Liver (tissue), 9 donors: ENCODE results near the gene SMARCC1. TPM values are rescaled to one million over a fixed set of nuclear protein-coding genes. Genes with fewer than 3 reads are reported as not detected.

ENCODE experiments used
- DNase-seq: peaks from one replicate; pipeline ENCODE4 v3.0.0-alpha.2; 2017; ENCODE audit warnings: low spot score
- H3K27ac ChIP-seq, 2 donors: one replicate each; pipeline ENCODE4 v1.7.0; 2013; ENCODE audit warnings: inconsistent platforms in 2 of 2, low read length in 2 of 2, control low read depth in 1 of 2, low read depth in 1 of 2, mild to moderate bottlenecking in 1 of 2
- H3K27me3 ChIP-seq, 4 donors: one replicate each; pipeline versions ENCODE4 v1.6.1 to v1.7.0; 2013; ENCODE audit warnings: low read length in 3 of 4, inconsistent platforms in 1 of 4, mild to moderate bottlenecking in 1 of 4, moderate library complexity in 1 of 4; ENCODE audit not compliant: control insufficient read depth in 4 of 4, insufficient read depth in 4 of 4
- H3K36me3 ChIP-seq, 4 donors: one replicate each; pipeline versions ENCODE4 v1.6.1 to v1.7.0; 2013; ENCODE audit warnings: low read length in 3 of 4, mild to moderate bottlenecking in 3 of 4, low read depth in 1 of 4, moderate library complexity in 1 of 4; ENCODE audit not compliant: control insufficient read depth in 4 of 4, insufficient read depth in 3 of 4
- H3K4me1 ChIP-seq, 4 donors: one replicate each; pipeline versions ENCODE4 v1.6.1 to v1.7.0; 2013; ENCODE audit warnings: low read length in 3 of 4, mild to moderate bottlenecking in 3 of 4, moderate library complexity in 1 of 4; ENCODE audit not compliant: control insufficient read depth in 4 of 4, insufficient read depth in 4 of 4
- H3K4me3 ChIP-seq, 3 donors: one replicate each; pipeline versions ENCODE4 v1.6.1 to v1.7.0; 2013; ENCODE audit warnings: low read length in 3 of 3, control low read depth in 1 of 3, low read depth in 1 of 3, mild to moderate bottlenecking in 1 of 3
- H3K9ac ChIP-seq, 2 donors: one replicate each; pipeline ENCODE4 v1.7.0; 2013; ENCODE audit warnings: low read length in 2 of 2, mild to moderate bottlenecking in 2 of 2, moderate library complexity in 2 of 2, control low read depth in 1 of 2, low read depth in 1 of 2
- H3K9me3 ChIP-seq, 4 donors: one replicate each; pipeline versions ENCODE4 v1.6.1 to v1.7.0; 2013; ENCODE audit warnings: low read length in 3 of 4; ENCODE audit not compliant: control insufficient read depth in 4 of 4
- EGR1 ChIP-seq, 2 donors: IDR thresholded peaks; 2 replicates each; pipeline ENCODE4 v1.6.1; 2016 to 2018; ENCODE audit warnings: antibody characterized with exemption in 2 of 2, low read depth in 2 of 2
- FOXA2 ChIP-seq: IDR thresholded peaks from 2 replicates; pipeline ENCODE4 v1.6.1; 2016; ENCODE audit warnings: antibody characterized with exemption
- GABPA ChIP-seq, 2 donors: IDR thresholded peaks in 1 of 2; conservative IDR thresholded peaks in 1 of 2; 2 replicates each; pipeline ENCODE4 v1.6.1; 2016; ENCODE audit warnings: antibody characterized with exemption in 2 of 2, mild to moderate bottlenecking in 1 of 2, moderate library complexity in 1 of 2
- HNF4A ChIP-seq, 2 donors: conservative IDR thresholded peaks; 2 replicates each; pipeline ENCODE4 v1.6.1; 2016; ENCODE audit warnings: antibody characterized with exemption in 2 of 2, mild to moderate bottlenecking in 2 of 2
- HNF4G ChIP-seq: IDR thresholded peaks from 2 replicates; pipeline ENCODE4 v1.6.1; 2016; ENCODE audit warnings: antibody characterized with exemption
- JUND ChIP-seq, 2 donors: IDR thresholded peaks; 2 replicates each; pipeline ENCODE4 v1.6.1; 2016; ENCODE audit warnings: antibody characterized with exemption in 2 of 2
- NR2F2 ChIP-seq: IDR thresholded peaks from 2 replicates; pipeline ENCODE4 v1.6.1; 2016; ENCODE audit warnings: antibody characterized with exemption
- SP1 ChIP-seq: IDR thresholded peaks from 2 replicates; pipeline ENCODE4 v1.6.1; 2018; ENCODE audit warnings: antibody characterized with exemption, mild to moderate bottlenecking
- TAF1 ChIP-seq: conservative IDR thresholded peaks from 2 replicates; pipeline ENCODE4 v1.6.1; 2016; ENCODE audit warnings: antibody characterized with exemption, mild to moderate bottlenecking
- YY1 ChIP-seq: IDR thresholded peaks from 2 replicates; pipeline ENCODE4 v1.6.1; 2016; ENCODE audit warnings: antibody characterized with exemption, mild to moderate bottlenecking
- WGBS: extraction: QIAGEN DNeasy Blood & Tissue Kit; methylation state at CpG from one replicate; pipeline ENCODE4 v1.1.7; 2013; 5-methylcytosine and 5-hydroxymethylcytosine counted together
- polyA plus RNA-seq, 2 donors: library from polyadenylated mRNA; stranded (reverse) in 1 of 2; unstranded in 1 of 2; fragments of 200-250 nt in 1 of 2; fragments of >200 nt in 1 of 2; fragmentation: Nextera tagmentation in 1 of 2; extraction: Ambion mirVana in 1 of 2; gene quantifications; one replicate each; pipeline versions ENCODE4 v1.2.1 to v1.2.3, GENCODE V29; 2013 to 2015
- total RNA-seq, 2 donors: library from RNA; depleted of rRNA; stranded (reverse); fragments of >200 nt; gene quantifications; one replicate each; pipeline ENCODE4 v1.2.3, GENCODE V29; 2014
- TF ChIP-seq, protein P1 (sequence below): fragments of 150-350 bp; IDR thresholded peaks from 2 replicates; pipeline ENCODE4 v1.5.1; 2017; ENCODE audit warnings: improper control_type of control experiment, low read depth, low read length; ENCODE audit not compliant: missing input control
- TF ChIP-seq, protein P2 (sequence below): IDR thresholded peaks from 2 replicates; pipeline ENCODE4 v1.6.1; 2016; ENCODE audit warnings: antibody characterized with exemption, mild to moderate bottlenecking
- TF ChIP-seq, protein P3 (sequence below): IDR thresholded peaks from 2 replicates; pipeline ENCODE4 v1.6.1; 2016; ENCODE audit warnings: antibody characterized with exemption
- TF ChIP-seq, protein P4 (sequence below): IDR thresholded peaks from 2 replicates; pipeline ENCODE4 v1.6.1; 2016; ENCODE audit warnings: antibody characterized with exemption
- donor health status: healthy.
- donor health status: healthy.
- donor health status: healthy.
- donor health status: healthy.
- donor health status: healthy.

Gene SMARCC1
- total and polyA plus RNA-seq, 4 donors = 6.6 to 19.8 (median 12.6) TPM

DNA sequence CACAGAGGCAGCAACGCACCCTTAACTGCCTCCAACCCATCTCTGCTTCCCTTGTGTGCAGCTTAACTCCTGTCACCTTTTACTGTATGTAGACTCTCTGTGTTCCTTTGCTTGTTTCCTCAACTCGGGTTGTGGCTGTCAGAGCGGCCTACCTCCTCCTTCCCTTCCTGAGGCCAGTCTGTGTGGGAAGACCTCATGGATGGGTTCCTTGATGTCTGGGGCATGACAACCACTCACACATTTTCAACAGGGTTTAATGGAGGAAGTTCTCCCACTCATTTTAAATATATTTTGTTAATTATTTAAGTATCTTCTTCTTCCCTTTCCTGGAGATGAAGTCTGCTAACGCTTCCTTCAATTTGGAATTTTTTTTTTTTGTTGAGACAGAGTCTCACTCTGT, 201.2 kb downstream of the SMARCC1 start:
- no peak for DNase-seq
- H3K27me3 ChIP-seq = peaks cover 0 to 3% (median 0%) of the 10 kb centered on the region in 4 donors
- H3K4me3 ChIP-seq = no peak overlapping the region
- H3K36me3 ChIP-seq = peaks cover 0 to 3% (median under 1%) of the 10 kb centered on the region in 4 donors
- no peak overlapping the region for H3K27ac ChIP-seq
- H3K9ac ChIP-seq = no peak overlapping the region
- peaks cover 0 to 19% (median 14%) of the 10 kb centered on the region in 4 donors for H3K4me1 ChIP-seq
- TF ChIP-seq NR2F2 (no peak), GABPA (IDR thresholded peaks at IDR 0.05 in 1 of 2, conservative IDR thresholded peaks at IDR 0.05 in 1 of 2) (no peak), HNF4G (no peak), SP1 (no peak), FOXA2 (no peak), EGR1 (IDR thresholded peaks at IDR 0.05; ENCODE audit: low read depth in 2 of 2) (no peak), TAF1 (no peak), JUND (IDR thresholded peaks at IDR 0.05) (no peak), YY1 (no peak), HNF4A (conservative IDR thresholded peaks at IDR 0.05) (no peak)
- TF ChIP-seq, protein P1, sequence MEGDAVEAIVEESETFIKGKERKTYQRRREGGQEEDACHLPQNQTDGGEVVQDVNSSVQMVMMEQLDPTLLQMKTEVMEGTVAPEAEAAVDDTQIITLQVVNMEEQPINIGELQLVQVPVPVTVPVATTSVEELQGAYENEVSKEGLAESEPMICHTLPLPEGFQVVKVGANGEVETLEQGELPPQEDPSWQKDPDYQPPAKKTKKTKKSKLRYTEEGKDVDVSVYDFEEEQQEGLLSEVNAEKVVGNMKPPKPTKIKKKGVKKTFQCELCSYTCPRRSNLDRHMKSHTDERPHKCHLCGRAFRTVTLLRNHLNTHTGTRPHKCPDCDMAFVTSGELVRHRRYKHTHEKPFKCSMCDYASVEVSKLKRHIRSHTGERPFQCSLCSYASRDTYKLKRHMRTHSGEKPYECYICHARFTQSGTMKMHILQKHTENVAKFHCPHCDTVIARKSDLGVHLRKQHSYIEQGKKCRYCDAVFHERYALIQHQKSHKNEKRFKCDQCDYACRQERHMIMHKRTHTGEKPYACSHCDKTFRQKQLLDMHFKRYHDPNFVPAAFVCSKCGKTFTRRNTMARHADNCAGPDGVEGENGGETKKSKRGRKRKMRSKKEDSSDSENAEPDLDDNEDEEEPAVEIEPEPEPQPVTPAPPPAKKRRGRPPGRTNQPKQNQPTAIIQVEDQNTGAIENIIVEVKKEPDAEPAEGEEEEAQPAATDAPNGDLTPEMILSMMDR = no peak
- TF ChIP-seq, protein P2, sequence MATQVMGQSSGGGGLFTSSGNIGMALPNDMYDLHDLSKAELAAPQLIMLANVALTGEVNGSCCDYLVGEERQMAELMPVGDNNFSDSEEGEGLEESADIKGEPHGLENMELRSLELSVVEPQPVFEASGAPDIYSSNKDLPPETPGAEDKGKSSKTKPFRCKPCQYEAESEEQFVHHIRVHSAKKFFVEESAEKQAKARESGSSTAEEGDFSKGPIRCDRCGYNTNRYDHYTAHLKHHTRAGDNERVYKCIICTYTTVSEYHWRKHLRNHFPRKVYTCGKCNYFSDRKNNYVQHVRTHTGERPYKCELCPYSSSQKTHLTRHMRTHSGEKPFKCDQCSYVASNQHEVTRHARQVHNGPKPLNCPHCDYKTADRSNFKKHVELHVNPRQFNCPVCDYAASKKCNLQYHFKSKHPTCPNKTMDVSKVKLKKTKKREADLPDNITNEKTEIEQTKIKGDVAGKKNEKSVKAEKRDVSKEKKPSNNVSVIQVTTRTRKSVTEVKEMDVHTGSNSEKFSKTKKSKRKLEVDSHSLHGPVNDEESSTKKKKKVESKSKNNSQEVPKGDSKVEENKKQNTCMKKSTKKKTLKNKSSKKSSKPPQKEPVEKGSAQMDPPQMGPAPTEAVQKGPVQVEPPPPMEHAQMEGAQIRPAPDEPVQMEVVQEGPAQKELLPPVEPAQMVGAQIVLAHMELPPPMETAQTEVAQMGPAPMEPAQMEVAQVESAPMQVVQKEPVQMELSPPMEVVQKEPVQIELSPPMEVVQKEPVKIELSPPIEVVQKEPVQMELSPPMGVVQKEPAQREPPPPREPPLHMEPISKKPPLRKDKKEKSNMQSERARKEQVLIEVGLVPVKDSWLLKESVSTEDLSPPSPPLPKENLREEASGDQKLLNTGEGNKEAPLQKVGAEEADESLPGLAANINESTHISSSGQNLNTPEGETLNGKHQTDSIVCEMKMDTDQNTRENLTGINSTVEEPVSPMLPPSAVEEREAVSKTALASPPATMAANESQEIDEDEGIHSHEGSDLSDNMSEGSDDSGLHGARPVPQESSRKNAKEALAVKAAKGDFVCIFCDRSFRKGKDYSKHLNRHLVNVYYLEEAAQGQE = no peak
- TF ChIP-seq, protein P3, sequence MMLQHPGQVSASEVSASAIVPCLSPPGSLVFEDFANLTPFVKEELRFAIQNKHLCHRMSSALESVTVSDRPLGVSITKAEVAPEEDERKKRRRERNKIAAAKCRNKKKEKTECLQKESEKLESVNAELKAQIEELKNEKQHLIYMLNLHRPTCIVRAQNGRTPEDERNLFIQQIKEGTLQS = no peak
- TF ChIP-seq, protein P4, sequence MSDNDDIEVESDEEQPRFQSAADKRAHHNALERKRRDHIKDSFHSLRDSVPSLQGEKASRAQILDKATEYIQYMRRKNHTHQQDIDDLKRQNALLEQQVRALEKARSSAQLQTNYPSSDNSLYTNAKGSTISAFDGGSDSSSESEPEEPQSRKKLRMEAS = no peak
- no peaks in the 10 kb centered on the region for H3K9me3 ChIP-seq
- 77% methylated on average over 4 of the region's 4 CpGs for WGBS

DNA sequence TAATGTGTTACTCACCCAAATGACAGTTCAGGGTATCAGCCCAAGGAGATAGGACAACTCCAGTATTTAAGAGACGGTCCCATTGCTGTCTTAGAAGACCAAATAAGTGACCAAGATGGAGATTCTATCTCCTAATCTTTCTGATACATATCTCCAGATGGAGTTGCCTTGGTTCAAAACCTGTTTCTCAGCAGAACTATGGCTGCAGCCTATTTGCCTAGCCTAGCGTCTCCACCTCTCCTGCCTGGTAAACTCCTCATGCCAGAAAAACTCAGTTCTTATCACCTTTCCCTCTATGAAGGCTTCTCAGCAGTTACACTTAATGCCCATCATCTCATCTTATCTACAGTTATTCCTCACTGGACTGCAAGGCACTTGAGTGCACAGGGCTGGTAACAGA, 201.8 kb downstream of the SMARCC1 start:
- H3K27me3 ChIP-seq = peaks cover 0 to 3% (median 0%) of the 10 kb centered on the region in 4 donors
- TF ChIP-seq SP1 = no peak
- no peak for TF ChIP-seq EGR1 (IDR thresholded peaks at IDR 0.05; ENCODE audit: low read depth in 2 of 2)
- TF ChIP-seq, protein P1 = no peak
- no peak for TF ChIP-seq JUND (IDR thresholded peaks at IDR 0.05)
- TF ChIP-seq HNF4G = no peak
- DNase-seq = no peak
- H3K9ac ChIP-seq = no peak overlapping the region
- H3K36me3 ChIP-seq = no peaks in the 10 kb centered on the region
- peaks cover 0 to 19% (median 14%) of the 10 kb centered on the region in 4 donors for H3K4me1 ChIP-seq
- H3K4me3 ChIP-seq = no peak overlapping the region
- WGBS = 95% methylated on average over 2 of the region's 2 CpGs
- H3K27ac ChIP-seq = no peak overlapping the region
- H3K9me3 ChIP-seq = no peaks in the 10 kb centered on the region
